ENCODE measurements around the gene HPCAL1.

GRCh38 chr2:10366601-10367270 is 64.0 kb downstream of the HPCAL1 start:
- TF ChIP-seq POLR2A (IDR thresholded peaks at IDR 0.05), result no peak
- no peak for TF ChIP-seq CTCF (IDR thresholded peaks at IDR 0.05)
